WTC11 (cell line): ENCODE results near the gene ACKR3. TPM values are rescaled to one million over a fixed set of nuclear protein-coding genes. Genes with fewer than 3 reads are reported as not detected.

Experiments used
- ATAC-seq: fragments of 200-7000 bp; cut with Tn5 transposase; 2 replicates; pipeline ENCODE4 v1.10.0; 2021; ENCODE audit warnings: mild to moderate bottlenecking, moderate library complexity
- CTCF ChIA-PET: fragments of 300-600 bp; sonication (Branson Sonifier 250); formaldehyde crosslinking; loops from one replicate; lab custom pipeline; 2021; ENCODE audit warnings: antibody characterized with exemption; lab: Charles Lee
- POLR2A ChIA-PET: fragments of 350-600 bp; sonication (Branson Sonifier 250); formaldehyde crosslinking; loops from one replicate; lab custom pipeline; 2021; ENCODE audit warnings: antibody characterized with exemption; lab: Charles Lee
- DNase-seq: peaks from one replicate; pipeline ENCODE4 v3.0.0; 2021; ENCODE audit warnings: low spot score
- H3K27ac Mint-ChIP-seq: 2 replicates; pipeline ENCODE4 v1.8.0; 2021; ENCODE audit warnings: mixed read lengths
- H3K27me3 Mint-ChIP-seq: 2 replicates; pipeline ENCODE4 v1.8.0; 2021; ENCODE audit warnings: low read depth, mild to moderate bottlenecking, moderate library complexity, mixed read lengths
- H3K36me3 Mint-ChIP-seq: 2 replicates; pipeline ENCODE4 v1.8.0; 2021; ENCODE audit warnings: mixed read lengths
- H3K4me1 Mint-ChIP-seq: 2 replicates; pipeline ENCODE4 v1.8.0; 2022; ENCODE audit warnings: mixed read lengths
- H3K4me3 Mint-ChIP-seq: 2 replicates; pipeline ENCODE4 v1.8.0; 2021; ENCODE audit warnings: mild to moderate bottlenecking, moderate library complexity, mixed read lengths
- H3K9me3 Mint-ChIP-seq: 2 replicates; pipeline ENCODE4 v1.8.0; 2021; ENCODE audit warnings: mixed read lengths
- AFF4 ChIP-seq: sonication (generic); formaldehyde crosslinking; IDR thresholded peaks from 2 replicates; pipeline ENCODE4 v1.8.1; 2023; ENCODE audit warnings: mild to moderate bottlenecking, missing genetic modification reagents, borderline replicate concordance
- AR ChIP-seq: fragments of 250-450 bp; sonication (Bioruptor Pico); IDR thresholded peaks from 2 replicates; pipeline ENCODE4 v1.9.0; 2021; ENCODE audit warnings: mild to moderate bottlenecking
- ATF2 ChIP-seq: sonication (generic); formaldehyde crosslinking; IDR thresholded peaks from 2 replicates; pipeline ENCODE4 v1.8.1; 2022; ENCODE audit warnings: low read depth, missing genetic modification reagents, borderline replicate concordance
- ATF3 ChIP-seq: sonication (generic); formaldehyde crosslinking; conservative IDR thresholded peaks from 2 replicates; pipeline ENCODE4 v1.8.1; 2022; ENCODE audit warnings: mild to moderate bottlenecking, missing genetic modification reagents
- FOXP4 ChIP-seq: sonication (generic); formaldehyde crosslinking; IDR thresholded peaks from 2 replicates; pipeline ENCODE4 v1.8.0; 2022; ENCODE audit warnings: mild to moderate bottlenecking, missing genetic modification reagents
- GRHL2 ChIP-seq: fragments of 250-450 bp; sonication (Bioruptor Pico); IDR thresholded peaks from 2 replicates; pipeline ENCODE4 v1.8.0; 2022; ENCODE audit warnings: mild to moderate bottlenecking, moderate library complexity; ENCODE audit not compliant: insufficient replicate concordance, severe bottlenecking
- MAX ChIP-seq: sonication (generic); formaldehyde crosslinking; IDR thresholded peaks from 2 replicates; pipeline ENCODE4 v1.8.0; 2022; ENCODE audit warnings: mild to moderate bottlenecking, missing genetic modification reagents
- MLX ChIP-seq: sonication (generic); formaldehyde crosslinking; IDR thresholded peaks from 2 replicates; pipeline ENCODE4 v1.8.1; 2023; ENCODE audit warnings: mild to moderate bottlenecking, missing genetic modification reagents, moderate library complexity
- SMAD3 ChIP-seq: sonication (generic); formaldehyde crosslinking; IDR thresholded peaks from 2 replicates; pipeline ENCODE4 v1.8.0; 2022; ENCODE audit warnings: missing genetic modification reagents, mild to moderate bottlenecking, borderline replicate concordance
- SP1 ChIP-seq: sonication (generic); formaldehyde crosslinking; conservative IDR thresholded peaks from 2 replicates; pipeline ENCODE4 v1.8.1; 2022; ENCODE audit warnings: missing genetic modification reagents
- ZNF219 ChIP-seq: sonication (generic); formaldehyde crosslinking; IDR thresholded peaks from 2 replicates; pipeline ENCODE4 v1.8.0; 2023; ENCODE audit warnings: missing genetic modification reagents, mild to moderate bottlenecking, borderline replicate concordance
- ZNF416 ChIP-seq: fragments of 250-450 bp; sonication (Bioruptor Pico); IDR thresholded peaks from 2 replicates; pipeline ENCODE4 v1.9.0; 2021; ENCODE audit warnings: mild to moderate bottlenecking, inconsistent platforms
- ZNF671 ChIP-seq: fragments of 250-450 bp; sonication (Bioruptor Pico); IDR thresholded peaks from 2 replicates; pipeline ENCODE4 v1.8.0; 2021; ENCODE audit warnings: mild to moderate bottlenecking
- total RNA-seq: library from RNA; stranded (reverse); gene quantifications from 3 replicates; pipeline ENCODE4 v1.2.3, GENCODE V29; 2021

Gene ACKR3
- total RNA-seq, 1 experiment from 2014 or later, result 1.3 TPM

- no peak for TF ChIP-seq ZNF671 (CRISPR knock-in tag)
- no peak for TF ChIP-seq ZNF219 (CRISPR knock-in tag)
- no peak for TF ChIP-seq FOXP4 (CRISPR knock-in tag)
- TF ChIP-seq MAX (CRISPR knock-in tag), result no peak
Measured at GRCh38 chr2:236625156-236625690, 55.6 kb downstream of the ACKR3 start (continued).

GRCh38 chr2:236626391-236627150 lies 56.9 kb downstream of the ACKR3 start:
- H3K27ac Mint-ChIP-seq, result no peak overlapping the region
- H3K9me3 Mint-ChIP-seq, result no peaks in the 10 kb centered on the region
- ChIA-PET POLR2A (interaction anchor here (0.6 kb wide), 1 partner anchor 183 kb away, joined by 3 read pairs; no protein-coding TSS in a partner anchor), CTCF (no interaction called here)
- no peaks in the 10 kb centered on the region for H3K36me3 Mint-ChIP-seq
- no peak; the same call in 1 of the 2 replicates for ATAC-seq
- no peak overlapping the region for H3K4me3 Mint-ChIP-seq
- no peaks in the 10 kb centered on the region for H3K4me1 Mint-ChIP-seq
- no peak for DNase-seq
- TF ChIP-seq ATF3 (CRISPR knock-in tag), result no peak
- no peak for TF ChIP-seq AFF4
- TF ChIP-seq MLX (CRISPR knock-in tag), result no peak
- no peak for TF ChIP-seq SP1 (CRISPR knock-in tag)
- no peak for TF ChIP-seq ATF2 (CRISPR knock-in tag)
- TF ChIP-seq AR (CRISPR knock-in tag), result no peak
- TF ChIP-seq GRHL2 (CRISPR knock-in tag), result no peak
- TF ChIP-seq SMAD3, result no peak
- no peak for TF ChIP-seq ZNF416 (CRISPR knock-in tag)
- H3K27me3 Mint-ChIP-seq, result no peaks in the 10 kb centered on the region
